HS-5 (cell line): ENCODE results near the gene TOGARAM1.

Experiments used
- DNase-seq: peaks from one replicate; pipeline ENCODE4 v3.0.0-alpha.2; 2012; ENCODE audit warnings: low read depth

Gene TOGARAM1

DNA sequence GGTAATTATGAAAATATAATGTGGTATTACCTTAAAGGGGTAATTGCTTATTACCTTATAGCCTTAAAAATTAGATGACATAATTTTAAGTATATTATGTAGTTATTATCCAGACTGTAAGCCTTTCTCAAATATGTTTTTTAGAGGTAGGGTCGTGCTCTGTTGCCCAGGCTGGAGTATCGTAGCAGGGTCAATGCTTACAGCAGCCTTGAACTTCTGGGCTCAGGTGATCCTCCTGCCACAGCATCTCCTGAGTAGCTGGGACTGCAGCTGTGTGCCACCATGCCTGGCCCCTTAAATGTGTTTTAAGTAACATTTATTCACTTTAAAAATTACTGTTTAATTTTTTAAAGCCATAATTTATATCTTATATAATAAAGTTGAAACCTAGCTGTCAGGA lies 132.3 kb downstream of the TOGARAM1 start:
- no peak for DNase-seq

DNA sequence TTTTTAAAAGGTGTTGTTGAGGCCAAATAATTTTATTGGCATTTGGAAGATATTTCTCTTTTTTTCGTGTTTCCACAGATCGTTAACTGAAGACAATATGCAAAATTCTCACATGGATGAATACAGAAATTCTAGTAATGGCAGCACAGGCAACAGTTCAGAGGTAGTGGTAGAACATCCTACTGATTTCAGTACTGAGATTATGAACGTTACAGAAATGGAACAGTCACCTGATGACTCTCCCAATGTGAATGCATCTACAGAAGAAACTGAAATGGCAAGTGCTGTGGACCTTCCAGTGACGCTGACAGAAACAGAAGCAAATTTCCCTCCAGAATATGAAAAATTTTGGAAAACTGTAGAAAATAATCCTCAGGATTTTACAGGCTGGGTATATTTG lies 133.2 kb downstream of the TOGARAM1 start:
- no peak for DNase-seq

DNA sequence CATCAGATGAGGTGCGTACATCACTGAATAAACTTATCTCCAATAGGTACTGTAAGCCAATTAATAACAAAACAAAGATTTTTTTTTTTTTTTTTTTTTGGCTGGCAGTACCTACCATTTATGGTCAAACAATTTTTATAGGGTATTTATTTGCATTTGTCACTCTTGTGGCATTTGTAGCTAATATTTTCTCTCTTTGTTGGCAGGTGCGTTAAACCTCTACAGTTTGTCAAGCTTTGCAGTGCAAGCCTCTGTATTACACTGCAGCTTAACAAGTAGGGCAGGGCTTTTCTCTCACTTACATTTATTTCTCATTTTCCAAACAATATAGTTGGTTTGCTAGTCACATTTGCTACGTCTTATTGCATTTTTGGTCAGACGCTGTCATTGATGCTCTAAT lies 134.2 kb downstream of the TOGARAM1 start:
- DNase-seq, result no peak

DNA sequence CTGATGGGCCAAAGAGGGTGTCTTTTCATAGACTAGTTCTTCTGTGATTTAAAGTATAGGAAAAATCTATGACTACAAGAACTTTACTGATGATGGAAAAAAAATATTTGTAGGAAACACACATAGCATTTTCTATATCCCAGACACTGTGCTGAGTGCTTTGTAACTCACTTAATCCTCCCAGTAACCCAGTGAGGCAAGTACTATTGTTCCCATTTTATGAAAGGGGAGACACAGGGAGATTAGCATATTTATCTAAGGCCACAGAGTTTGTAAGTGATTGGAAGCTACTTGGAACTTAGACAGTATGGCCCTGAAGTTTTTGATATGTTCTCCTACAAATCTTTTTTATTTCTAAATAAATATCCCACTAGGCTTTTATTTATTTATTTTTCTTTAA lies 141.8 kb downstream of the TOGARAM1 start:
- no peak for DNase-seq

DNA sequence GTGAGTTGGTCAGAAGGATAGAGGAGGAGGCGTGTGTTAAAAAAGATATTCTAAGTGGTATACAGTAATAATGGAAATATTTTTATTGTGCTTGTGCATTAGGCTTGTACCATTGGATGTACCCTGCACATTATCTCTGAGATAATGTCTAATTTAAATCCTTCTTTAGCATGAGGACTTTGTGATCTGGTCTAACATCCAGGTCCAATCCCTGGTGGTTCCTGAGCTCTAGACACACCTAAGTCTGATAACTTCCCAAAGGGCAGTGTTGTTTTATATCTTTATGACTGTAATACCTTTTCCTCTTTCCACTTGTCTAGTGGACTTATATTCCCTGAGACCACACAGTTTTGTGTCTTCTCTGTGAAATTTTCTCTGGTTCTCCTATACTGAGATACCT lies 142.6 kb downstream of the TOGARAM1 start:
- no peak for DNase-seq

DNA sequence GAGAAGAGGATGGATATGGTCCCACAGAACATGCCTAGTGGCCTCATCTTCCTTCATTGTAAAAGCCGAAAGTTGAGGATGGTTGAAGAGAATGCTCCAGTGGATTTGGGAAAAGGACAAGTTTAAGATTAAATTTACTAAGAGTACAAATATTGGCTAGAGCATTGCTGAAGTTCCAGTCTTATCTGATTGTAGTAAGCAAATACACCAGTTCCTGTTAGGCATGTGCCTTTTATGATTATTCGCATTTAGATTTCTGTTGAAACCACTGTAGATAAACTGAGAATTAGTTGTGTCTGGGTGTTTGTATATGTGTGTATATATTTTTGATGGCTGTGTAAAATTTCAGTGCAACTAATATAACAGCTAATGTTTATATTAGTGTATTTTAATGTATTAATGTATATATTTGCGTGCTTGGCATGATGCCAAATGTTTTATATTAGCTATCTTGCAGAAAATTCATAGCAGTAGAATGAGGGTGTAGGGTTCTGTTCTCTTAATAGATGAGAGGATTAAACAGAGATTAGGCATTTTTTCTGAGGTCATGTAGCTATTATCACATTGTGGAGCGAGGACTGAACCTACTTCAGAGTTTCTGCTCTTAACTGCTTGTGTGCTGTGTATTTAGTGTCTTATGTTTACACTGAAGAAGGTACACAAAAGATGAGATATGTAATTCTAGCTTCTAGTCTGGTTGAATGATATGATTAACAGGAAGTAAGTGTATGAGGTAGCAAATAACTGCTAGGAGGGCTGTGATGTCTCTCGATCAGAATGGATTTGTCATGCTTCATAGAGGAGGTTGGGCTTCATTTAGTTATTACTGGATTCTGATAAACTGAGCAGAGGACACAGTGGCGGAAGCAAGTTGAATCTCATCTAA lies 151.1 kb downstream of the TOGARAM1 start:
- no peak for DNase-seq

DNA sequence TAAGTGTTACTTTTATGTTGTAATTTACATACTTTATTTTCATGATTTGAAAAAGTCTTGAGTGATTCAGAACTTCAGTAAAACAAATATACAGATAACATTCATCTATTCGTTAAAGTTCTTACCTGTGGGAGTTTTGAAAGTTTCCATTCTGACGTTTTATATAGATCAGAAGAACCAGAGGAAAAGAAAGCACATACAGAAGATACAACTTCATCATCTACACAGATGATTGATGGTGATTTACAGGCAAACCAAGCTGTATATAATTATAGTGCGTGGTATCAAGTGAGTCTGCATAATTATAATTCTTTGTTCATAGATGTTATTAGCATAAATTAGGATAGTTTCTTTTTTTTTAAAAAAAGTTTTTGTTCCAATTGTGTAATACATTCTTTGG lies 152.3 kb downstream of the TOGARAM1 start:
- no peak for DNase-seq

DNA sequence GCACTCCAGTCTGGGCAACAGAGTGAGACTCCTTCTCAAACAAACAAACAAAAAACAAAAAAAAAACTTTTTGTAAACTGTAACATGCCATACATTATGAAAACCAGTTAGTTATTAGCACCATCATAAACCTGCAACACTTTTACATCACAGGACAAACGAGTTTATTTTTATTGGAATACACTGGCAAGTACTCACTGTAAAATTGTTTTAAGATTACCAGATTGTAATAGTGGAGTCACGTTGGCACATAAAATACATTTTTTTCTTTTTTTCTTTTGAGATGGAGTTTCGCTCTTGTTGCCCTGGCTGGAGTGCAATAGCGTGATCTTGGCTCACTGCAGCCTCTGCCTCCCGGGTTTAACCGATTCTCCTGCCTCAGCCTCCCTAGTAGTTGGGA lies 156.6 kb downstream of the TOGARAM1 start:
- DNase-seq, result no peak

DNA sequence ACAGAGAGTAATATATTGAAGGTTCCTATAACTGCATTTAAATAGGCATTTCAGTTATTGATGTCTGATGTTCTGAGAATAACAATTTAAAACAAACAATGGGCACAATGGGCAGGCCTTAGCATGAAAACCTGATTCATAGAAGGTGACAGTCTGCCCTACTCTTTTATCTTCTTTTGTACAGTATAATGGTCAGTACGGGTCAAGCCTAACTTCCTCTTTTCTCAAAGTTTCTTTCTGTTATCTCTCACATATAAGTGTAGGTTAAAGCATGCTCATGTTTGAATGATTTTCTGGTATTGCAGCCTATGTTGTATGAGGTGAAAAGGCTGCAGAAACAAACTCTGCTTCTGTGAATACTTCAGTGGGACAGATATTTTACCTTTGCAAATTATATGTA lies 158.1 kb downstream of the TOGARAM1 start:
- no peak for DNase-seq

DNA sequence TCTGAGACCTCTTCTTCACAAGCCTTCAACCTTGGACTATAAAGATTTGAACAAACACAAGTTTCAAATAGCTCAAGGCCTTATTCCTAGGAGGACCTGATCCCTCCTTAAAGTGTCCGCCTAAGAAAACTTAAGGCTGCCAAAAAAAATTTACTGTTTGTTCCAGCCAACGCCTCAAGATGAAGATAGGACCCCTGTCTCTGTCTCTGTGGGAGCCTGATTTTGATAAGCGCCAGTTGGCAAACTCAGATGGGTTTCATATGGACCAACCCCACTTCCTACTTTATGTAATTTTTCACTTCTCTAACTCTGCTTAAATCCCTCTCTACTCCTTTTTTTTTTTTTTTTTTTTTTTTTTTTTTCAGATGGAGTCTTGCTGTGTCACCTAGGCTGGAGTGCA lies 161.3 kb downstream of the TOGARAM1 start:
- no peak for DNase-seq
